Measurements from ENCODE around the gene LAMA5.

DNA sequence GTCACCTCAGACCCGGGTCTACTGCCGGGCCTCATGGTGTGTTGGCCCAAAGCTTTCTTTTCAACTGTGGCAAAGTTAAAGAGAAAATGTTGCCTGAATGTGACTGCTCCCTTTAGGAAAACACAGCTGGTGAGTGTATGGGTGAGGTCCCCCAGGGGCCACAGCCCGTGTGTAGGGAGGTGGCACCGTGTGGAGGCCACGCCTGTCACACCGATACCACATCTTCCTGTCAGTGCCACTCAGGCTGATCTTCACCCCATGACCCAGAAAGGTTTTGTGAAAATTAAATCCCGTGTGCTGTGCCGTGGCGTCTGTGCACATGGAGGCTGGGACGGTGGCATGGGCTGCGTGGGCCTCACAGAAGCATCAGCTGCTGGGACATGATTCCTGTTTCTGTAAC lies 75.0 kb downstream of the LAMA5 start:
- TF ChIP-seq, protein P1, sequence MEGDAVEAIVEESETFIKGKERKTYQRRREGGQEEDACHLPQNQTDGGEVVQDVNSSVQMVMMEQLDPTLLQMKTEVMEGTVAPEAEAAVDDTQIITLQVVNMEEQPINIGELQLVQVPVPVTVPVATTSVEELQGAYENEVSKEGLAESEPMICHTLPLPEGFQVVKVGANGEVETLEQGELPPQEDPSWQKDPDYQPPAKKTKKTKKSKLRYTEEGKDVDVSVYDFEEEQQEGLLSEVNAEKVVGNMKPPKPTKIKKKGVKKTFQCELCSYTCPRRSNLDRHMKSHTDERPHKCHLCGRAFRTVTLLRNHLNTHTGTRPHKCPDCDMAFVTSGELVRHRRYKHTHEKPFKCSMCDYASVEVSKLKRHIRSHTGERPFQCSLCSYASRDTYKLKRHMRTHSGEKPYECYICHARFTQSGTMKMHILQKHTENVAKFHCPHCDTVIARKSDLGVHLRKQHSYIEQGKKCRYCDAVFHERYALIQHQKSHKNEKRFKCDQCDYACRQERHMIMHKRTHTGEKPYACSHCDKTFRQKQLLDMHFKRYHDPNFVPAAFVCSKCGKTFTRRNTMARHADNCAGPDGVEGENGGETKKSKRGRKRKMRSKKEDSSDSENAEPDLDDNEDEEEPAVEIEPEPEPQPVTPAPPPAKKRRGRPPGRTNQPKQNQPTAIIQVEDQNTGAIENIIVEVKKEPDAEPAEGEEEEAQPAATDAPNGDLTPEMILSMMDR (IDR thresholded peaks at IDR 0.05; ENCODE audit: control extremely low read depth in 1 of 3, insufficient read depth in 1 of 3, low read depth in 1 of 3, low read length in 3 of 3): no peak
- no peak for TF ChIP-seq JUND (IDR thresholded peaks at IDR 0.05; ENCODE audit: low read length)
- TF ChIP-seq RFX5 (IDR thresholded peaks at IDR 0.05; ENCODE audit: borderline replicate concordance, low read depth, low read length): no peak
- TF ChIP-seq CHD2 (IDR thresholded peaks at IDR 0.05; ENCODE audit: low read length): no peak
- TF ChIP-seq PHF8 (conservative IDR thresholded peaks at IDR 0.05; ENCODE audit: low read depth, low read length): no peak
- TF ChIP-seq POLR2A (IDR thresholded peaks at IDR 0.05; ENCODE audit: control extremely low read depth in 1 of 2, low read depth in 2 of 2, low read length in 2 of 2): no peak
- TF ChIP-seq SP2 (IDR thresholded peaks at IDR 0.05; ENCODE audit: low read length): no peak
- TF ChIP-seq SIX5 (IDR thresholded peaks at IDR 0.05; ENCODE audit: low read depth, low read length): no peak
- TF ChIP-seq GTF2F1 (IDR thresholded peaks at IDR 0.05; ENCODE audit: borderline replicate concordance, low read depth, low read length): no peak

All from H1 (cell line).